CD4-positive, alpha-beta T cell (primary cell): Measurements from ENCODE around the gene OLFM1. TPM values are rescaled to one million over a fixed set of nuclear protein-coding genes. Genes with fewer than 3 reads are reported as not detected.

Experiments
- ATAC-seq: fragments of 200-7000 bp; cut with Tn5 transposase; one replicate; pipeline ENCODE4 v1.10.0; 2022; ENCODE audit warnings: mild to moderate bottlenecking; ENCODE audit not compliant: poor library complexity
- CTCF ChIA-PET: fragments of 350-600 bp; sonication (Branson Sonifier 250); formaldehyde crosslinking; loops from one replicate; lab custom pipeline; 2021; ENCODE audit warnings: antibody characterized with exemption, inconsistent platforms; lab: Charles Lee
- POLR2A ChIA-PET: fragments of 350-600 bp; sonication (Branson Sonifier 250); formaldehyde crosslinking; loops from one replicate; lab custom pipeline; 2021; ENCODE audit warnings: antibody characterized with exemption, inconsistent platforms; lab: Charles Lee
- DNase-seq, 14 experiments: peaks; one replicate each; pipeline ENCODE4 v3.0.0-alpha.2; 2013 to 2020; ENCODE audit warnings: mixed read lengths in 2 of 14
- H3K27ac ChIP-seq, 2 donors: one replicate each; pipeline versions ENCODE4 v1.5.1 to v1.7.0; 2013; ENCODE audit warnings: low read length in 2 of 2, low read depth in 1 of 2, mild to moderate bottlenecking in 1 of 2
- H3K27me3 ChIP-seq, 2 experiments: 1 replicate in 1 of 2; 2 replicates in 1 of 2; pipeline versions ENCODE4 v1.6.1 to v1.7.0; 2013; ENCODE audit warnings: low read length in 2 of 2, control low read depth in 1 of 2, mild to moderate bottlenecking in 1 of 2, moderate library complexity in 1 of 2; ENCODE audit not compliant: insufficient read depth in 2 of 2, control insufficient read depth in 1 of 2
- H3K36me3 ChIP-seq: one replicate; pipeline ENCODE4 v1.6.1; 2013; ENCODE audit warnings: low read length, control low read depth; ENCODE audit not compliant: insufficient read depth
- H3K4me1 ChIP-seq: one replicate; pipeline ENCODE4 v1.6.1; 2013; ENCODE audit warnings: low read length, control low read depth; ENCODE audit not compliant: insufficient read depth
- H3K4me3 ChIP-seq: one replicate; pipeline ENCODE4 v1.5.1; 2013; ENCODE audit warnings: mild to moderate bottlenecking, low read length, moderate library complexity
- H3K9me3 ChIP-seq, 2 experiments: 1 replicate in 1 of 2; 2 replicates in 1 of 2; pipeline versions ENCODE4 v1.6.1 to v1.7.0; 2013; ENCODE audit warnings: low read length in 2 of 2, mild to moderate bottlenecking in 2 of 2, control low read depth in 1 of 2, moderate library complexity in 1 of 2; ENCODE audit not compliant: control insufficient read depth in 1 of 2, insufficient read depth in 1 of 2
- H3K27ac Mint-ChIP-seq: one replicate; pipeline ENCODE4 v1.8.0; 2020; ENCODE audit warnings: mixed read lengths
- H3K27me3 Mint-ChIP-seq: one replicate; pipeline ENCODE4 v1.8.0; 2021; ENCODE audit warnings: mixed read lengths
- H3K36me3 Mint-ChIP-seq: one replicate; pipeline ENCODE4 v1.8.0; 2021; ENCODE audit warnings: low read depth, mixed read lengths
- H3K4me1 Mint-ChIP-seq: one replicate; pipeline ENCODE4 v1.8.0; 2021; ENCODE audit warnings: low read depth, mixed read lengths
- H3K4me3 Mint-ChIP-seq: one replicate; pipeline ENCODE4 v1.8.0; 2020; ENCODE audit warnings: mild to moderate bottlenecking, mixed read lengths
- H3K9me3 Mint-ChIP-seq: one replicate; pipeline ENCODE4 v1.8.0; 2020; ENCODE audit warnings: mixed read lengths
- intact Hi-C, 2 experiments: fragments of 100-400 bp; cut with DNase I in 1 of 2; cut with micrococcal nuclease in 1 of 2; formaldehyde crosslinking; loops; one replicate each; pipeline versions ENCODE4 v1.15.1 to v1.9.0; 2023 to 2025; cut with DNase I, micrococcal nuclease
- total RNA-seq, 174 experiments: library from RNA in 2 of 174; stranded (reverse) in 2 of 174; gene quantifications; one replicate each; pipeline ENCODE4 v1.2.3 and lab custom pipeline; 2021 to 2026
- TF ChIP-seq, protein P1 (sequence below): fragments of 200-600 bp; IDR thresholded peaks from one replicate; pipeline ENCODE4 v1.8.0; 2022; ENCODE audit warnings: antibody characterized with exemption, mild to moderate bottlenecking

OLFM1 gene
- total RNA-seq, 2 experiments from 2014 or later, result not detected

DNA sequence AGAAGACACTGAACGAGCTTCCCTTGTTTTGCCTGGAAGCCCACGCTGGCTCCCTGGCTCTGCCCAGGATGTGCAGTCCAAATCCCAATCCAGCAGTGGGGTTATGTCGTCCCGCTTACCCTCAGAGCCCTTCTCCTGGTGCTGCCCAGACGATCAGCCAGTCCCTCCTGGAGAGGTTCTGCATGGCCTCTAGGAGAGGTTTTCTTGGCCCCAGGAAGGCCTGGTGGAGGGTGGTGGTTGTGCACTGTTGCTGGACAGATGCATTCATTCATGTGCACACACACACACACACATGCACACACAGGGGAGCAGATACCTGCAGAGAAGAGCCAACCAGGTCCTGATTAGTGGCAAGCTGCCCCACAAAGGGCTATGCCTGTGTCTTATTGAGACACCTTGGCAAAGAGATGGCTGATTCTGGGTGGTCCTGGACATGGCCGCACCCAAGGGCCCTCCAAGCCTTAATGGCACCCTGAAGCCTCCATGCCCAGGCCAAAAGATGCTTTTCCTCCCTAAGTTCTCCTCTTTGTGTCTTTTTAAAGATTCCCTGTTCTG is 10.5 kb upstream of the OLFM1 start:
- no peak overlapping the region for H3K27ac Mint-ChIP-seq
- H3K4me3 Mint-ChIP-seq, result no peak overlapping the region
- DNase-seq, result no peak
- no peak for ATAC-seq
- intact Hi-C loops, result no loop called here
- Histone ChIP-seq H3K4me3 (no peak overlapping the region), H3K27me3 (peaks cover 10 to 26% of the 10 kb centered on the region in 2 experiments), H3K4me1 (no peaks in the 10 kb centered on the region), H3K9me3 (peaks cover 0 to 15% of the 10 kb centered on the region in 2 experiments), H3K36me3 (no peaks in the 10 kb centered on the region), H3K27ac (no peak overlapping the region)
- CTCF ChIA-PET, result no interaction called here
- no peaks in the 10 kb centered on the region for H3K9me3 Mint-ChIP-seq
- H3K27me3 Mint-ChIP-seq, result peaks cover 45% of the 10 kb centered on the region
- no peaks in the 10 kb centered on the region for H3K4me1 Mint-ChIP-seq
- no peaks in the 10 kb centered on the region for H3K36me3 Mint-ChIP-seq
- TF ChIP-seq, protein P1, sequence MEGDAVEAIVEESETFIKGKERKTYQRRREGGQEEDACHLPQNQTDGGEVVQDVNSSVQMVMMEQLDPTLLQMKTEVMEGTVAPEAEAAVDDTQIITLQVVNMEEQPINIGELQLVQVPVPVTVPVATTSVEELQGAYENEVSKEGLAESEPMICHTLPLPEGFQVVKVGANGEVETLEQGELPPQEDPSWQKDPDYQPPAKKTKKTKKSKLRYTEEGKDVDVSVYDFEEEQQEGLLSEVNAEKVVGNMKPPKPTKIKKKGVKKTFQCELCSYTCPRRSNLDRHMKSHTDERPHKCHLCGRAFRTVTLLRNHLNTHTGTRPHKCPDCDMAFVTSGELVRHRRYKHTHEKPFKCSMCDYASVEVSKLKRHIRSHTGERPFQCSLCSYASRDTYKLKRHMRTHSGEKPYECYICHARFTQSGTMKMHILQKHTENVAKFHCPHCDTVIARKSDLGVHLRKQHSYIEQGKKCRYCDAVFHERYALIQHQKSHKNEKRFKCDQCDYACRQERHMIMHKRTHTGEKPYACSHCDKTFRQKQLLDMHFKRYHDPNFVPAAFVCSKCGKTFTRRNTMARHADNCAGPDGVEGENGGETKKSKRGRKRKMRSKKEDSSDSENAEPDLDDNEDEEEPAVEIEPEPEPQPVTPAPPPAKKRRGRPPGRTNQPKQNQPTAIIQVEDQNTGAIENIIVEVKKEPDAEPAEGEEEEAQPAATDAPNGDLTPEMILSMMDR, result no peak
- POLR2A ChIA-PET, result no interaction called here

DNA sequence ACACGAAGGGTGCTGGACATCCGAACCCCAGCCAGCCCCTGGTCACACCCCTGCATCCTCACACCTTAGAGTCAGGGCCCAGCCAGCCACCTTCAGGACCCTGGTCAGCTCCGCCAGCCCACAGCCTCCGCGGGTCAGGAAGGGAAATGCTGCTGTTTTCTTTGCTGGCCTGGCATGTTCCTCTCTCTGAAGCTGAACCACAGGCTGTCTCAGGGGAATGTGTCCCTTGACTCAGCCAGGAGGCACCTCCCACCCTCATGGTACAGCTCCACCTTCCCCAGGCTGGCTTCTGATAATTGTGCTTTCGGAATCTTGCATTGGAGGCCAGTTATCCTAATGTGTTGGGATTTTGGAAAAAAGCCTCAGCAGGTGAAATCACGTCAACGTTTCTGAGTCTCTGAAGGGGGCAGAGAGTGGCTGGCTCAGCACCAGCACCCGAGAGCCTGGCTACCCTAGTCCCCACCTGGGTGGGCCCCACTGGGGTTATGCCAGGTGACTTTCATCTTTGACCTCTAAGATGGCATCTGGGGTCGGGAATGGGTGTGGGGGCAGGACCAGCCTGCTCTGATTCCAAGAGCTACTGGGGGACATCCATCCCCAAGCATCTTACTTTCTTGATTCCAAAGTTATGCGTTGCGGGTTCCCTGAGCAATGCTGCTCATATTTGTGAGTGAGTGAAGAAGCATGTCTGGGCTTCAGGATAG is 9.8 kb upstream of the OLFM1 start:
- intact Hi-C loops, result no loop called here
- CTCF ChIA-PET, result no interaction called here
- Histone ChIP-seq H3K4me3 (no peak overlapping the region), H3K27me3 (peaks cover 10 to 26% of the 10 kb centered on the region in 2 experiments), H3K9me3 (peaks cover 0 to 16% of the 10 kb centered on the region in 2 experiments), H3K4me1 (no peaks in the 10 kb centered on the region), H3K36me3 (no peaks in the 10 kb centered on the region), H3K27ac (no peak overlapping the region)
- POLR2A ChIA-PET, result no interaction called here
- Mint-ChIP-seq H3K27me3 (peaks cover 44% of the 10 kb centered on the region), H3K36me3 (no peaks in the 10 kb centered on the region), H3K4me3 (no peak overlapping the region), H3K9me3 (no peaks in the 10 kb centered on the region), H3K27ac (no peak overlapping the region), H3K4me1 (no peaks in the 10 kb centered on the region)
- TF ChIP-seq, protein P1, result no peak
- DNase-seq (no peak), ATAC-seq (no peak)

DNA sequence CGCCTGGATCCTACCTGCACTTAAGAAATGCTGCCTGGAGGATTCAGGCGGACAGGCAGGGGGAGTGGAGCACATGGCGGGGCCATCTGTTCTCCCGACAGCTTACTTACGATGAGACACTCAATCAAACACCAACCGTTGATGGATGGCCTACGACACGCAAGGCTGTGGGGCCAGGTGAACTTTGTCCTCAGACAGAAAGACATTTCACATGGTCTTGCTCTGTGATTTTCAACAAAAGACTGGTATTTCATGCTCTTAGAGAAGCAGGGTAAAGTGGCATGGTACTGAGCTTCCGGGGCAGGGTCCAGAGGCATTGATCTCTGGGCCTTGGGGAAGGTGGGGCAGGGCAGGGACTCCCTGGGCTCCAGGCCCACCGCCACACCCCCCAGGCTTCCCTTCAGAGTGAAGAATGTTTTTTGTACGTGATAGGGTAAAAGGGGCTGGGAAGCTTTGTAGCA is 9.1 kb upstream of the OLFM1 start:
- H3K27me3 Mint-ChIP-seq, result peaks cover 51% of the 10 kb centered on the region
- TF ChIP-seq, protein P1, result no peak
- peaks cover 0 to 16% of the 10 kb centered on the region in 2 experiments for H3K9me3 ChIP-seq
- no peaks in the 10 kb centered on the region for H3K4me1 ChIP-seq
- no peak overlapping the region for H3K4me3 Mint-ChIP-seq
- intact Hi-C loops, result no loop called here
- H3K36me3 Mint-ChIP-seq, result no peaks in the 10 kb centered on the region
- no peak for ATAC-seq
- no peak overlapping the region for H3K27ac Mint-ChIP-seq
- POLR2A ChIA-PET, result no interaction called here
- H3K4me3 ChIP-seq, result no peak overlapping the region
- peaks cover 12 to 28% of the 10 kb centered on the region in 2 experiments for H3K27me3 ChIP-seq
- CTCF ChIA-PET, result no interaction called here
- no peaks in the 10 kb centered on the region for H3K36me3 ChIP-seq
- H3K4me1 Mint-ChIP-seq, result no peaks in the 10 kb centered on the region
- no peak for DNase-seq
- H3K27ac ChIP-seq, result no peak overlapping the region
- H3K9me3 Mint-ChIP-seq, result no peaks in the 10 kb centered on the region
